Parathyroid adenoma (tissue), 2 donors: ENCODE results near the gene MGAM2.

Experiments
- H2AFZ ChIP-seq: fragments of 300-600 bp; sonication (generic); one replicate; pipeline ENCODE4 v1.7.0; 2017; ENCODE audit warnings: antibody characterized with exemption, mild to moderate bottlenecking
- H3K27ac ChIP-seq: fragments of 300-600 bp; sonication (generic); one replicate; pipeline ENCODE4 v1.7.0; 2017
- H3K27me3 ChIP-seq: fragments of 300-600 bp; sonication (generic); one replicate; pipeline ENCODE4 v1.7.0; 2017; ENCODE audit warnings: low read length; ENCODE audit not compliant: control insufficient read depth, insufficient read depth
- H3K36me3 ChIP-seq: fragments of 300-600 bp; sonication (generic); one replicate; pipeline ENCODE4 v1.7.0; 2017; ENCODE audit warnings: low read length; ENCODE audit not compliant: control insufficient read depth, insufficient read depth
- H3K4me1 ChIP-seq: fragments of 300-600 bp; sonication (generic); one replicate; pipeline ENCODE4 v1.7.0; 2017; ENCODE audit warnings: control low read depth
- H3K4me2 ChIP-seq: fragments of 300-600 bp; sonication (generic); one replicate; pipeline ENCODE4 v1.7.0; 2017; ENCODE audit warnings: low read length
- H3K4me3 ChIP-seq: fragments of 300-600 bp; sonication (generic); one replicate; pipeline ENCODE4 v1.7.0; 2017; ENCODE audit warnings: low read depth, low read length
- H3K79me2 ChIP-seq: fragments of 300-600 bp; sonication (generic); one replicate; pipeline ENCODE4 v1.7.0; 2017; ENCODE audit warnings: control low read depth
- H3K9ac ChIP-seq: fragments of 300-600 bp; sonication (generic); one replicate; pipeline ENCODE4 v1.7.0; 2017; ENCODE audit warnings: mild to moderate bottlenecking
- H3K9me3 ChIP-seq: fragments of 300-600 bp; sonication (generic); one replicate; pipeline ENCODE4 v1.7.0; 2017; ENCODE audit warnings: low read length; ENCODE audit not compliant: control insufficient read depth
- TF ChIP-seq, protein P1 (sequence below): fragments of 300-600 bp; sonication (generic); IDR thresholded peaks from one replicate; pipeline ENCODE4 v1.7.0; 2017; ENCODE audit warnings: antibody characterized with exemption, mild to moderate bottlenecking
- donor health status: primary hyperparathyroidism.

The MGAM2 gene

DNA sequence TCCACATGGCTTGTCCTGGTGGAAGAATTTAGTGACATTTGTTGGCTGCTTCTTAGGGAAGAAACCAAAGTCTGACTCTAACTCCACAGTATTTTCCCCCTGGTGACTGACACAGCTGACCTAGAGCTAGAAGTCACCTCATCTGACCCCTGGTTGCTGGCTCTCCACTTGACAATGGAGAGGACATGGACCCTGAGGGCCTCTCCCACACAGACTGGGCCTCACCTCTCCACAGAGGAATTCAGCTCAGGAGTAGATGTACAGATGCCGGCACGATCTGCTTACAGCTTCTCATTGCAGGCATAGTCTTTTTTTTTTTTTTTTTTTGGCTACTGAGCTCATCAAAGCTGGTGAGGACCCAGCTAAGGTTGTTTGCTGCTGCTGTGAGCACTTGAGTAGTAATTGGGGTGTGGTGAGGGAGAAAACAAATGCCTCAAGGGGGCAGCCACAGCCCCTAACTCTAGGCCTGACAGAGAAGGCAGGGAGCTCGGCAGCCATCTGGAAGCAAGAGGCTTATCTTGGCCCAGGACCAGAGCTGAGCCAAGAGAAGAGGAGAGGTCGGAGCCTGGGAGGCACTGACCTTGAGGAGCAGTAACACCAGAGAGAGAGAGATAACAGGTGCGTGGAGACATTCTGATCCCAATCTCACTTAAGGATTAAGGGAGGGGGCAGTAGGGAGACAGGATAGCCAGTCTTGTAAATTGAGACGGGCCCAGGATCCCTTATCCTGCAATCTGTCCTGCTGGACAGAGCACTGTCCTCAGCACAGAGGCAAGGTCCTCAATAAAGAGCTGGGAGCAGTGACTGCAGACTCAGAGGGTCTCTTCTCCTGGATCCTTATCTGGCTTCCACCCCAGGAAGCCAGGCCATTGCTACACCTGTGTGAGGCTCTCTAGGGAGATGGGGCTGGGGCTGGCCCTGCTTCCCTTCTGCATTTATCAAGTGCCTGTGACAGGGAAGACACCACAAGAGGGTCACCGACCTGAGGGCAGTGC, 136.9 kb downstream of the MGAM2 start:
- peak overlapping the region; percentile 68 for H2AFZ ChIP-seq

GRCh38 chr7:142249918-142250317, 138.4 kb downstream of the MGAM2 start:
- no peak overlapping the region for H3K9ac ChIP-seq
- no peaks in the 10 kb centered on the region for H3K27me3 ChIP-seq
- TF ChIP-seq, protein P1, sequence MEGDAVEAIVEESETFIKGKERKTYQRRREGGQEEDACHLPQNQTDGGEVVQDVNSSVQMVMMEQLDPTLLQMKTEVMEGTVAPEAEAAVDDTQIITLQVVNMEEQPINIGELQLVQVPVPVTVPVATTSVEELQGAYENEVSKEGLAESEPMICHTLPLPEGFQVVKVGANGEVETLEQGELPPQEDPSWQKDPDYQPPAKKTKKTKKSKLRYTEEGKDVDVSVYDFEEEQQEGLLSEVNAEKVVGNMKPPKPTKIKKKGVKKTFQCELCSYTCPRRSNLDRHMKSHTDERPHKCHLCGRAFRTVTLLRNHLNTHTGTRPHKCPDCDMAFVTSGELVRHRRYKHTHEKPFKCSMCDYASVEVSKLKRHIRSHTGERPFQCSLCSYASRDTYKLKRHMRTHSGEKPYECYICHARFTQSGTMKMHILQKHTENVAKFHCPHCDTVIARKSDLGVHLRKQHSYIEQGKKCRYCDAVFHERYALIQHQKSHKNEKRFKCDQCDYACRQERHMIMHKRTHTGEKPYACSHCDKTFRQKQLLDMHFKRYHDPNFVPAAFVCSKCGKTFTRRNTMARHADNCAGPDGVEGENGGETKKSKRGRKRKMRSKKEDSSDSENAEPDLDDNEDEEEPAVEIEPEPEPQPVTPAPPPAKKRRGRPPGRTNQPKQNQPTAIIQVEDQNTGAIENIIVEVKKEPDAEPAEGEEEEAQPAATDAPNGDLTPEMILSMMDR, result no peak
- no peak overlapping the region for H3K27ac ChIP-seq
- H3K4me1 ChIP-seq, result peaks cover 20% of the 10 kb centered on the region
- no peak overlapping the region for H3K4me2 ChIP-seq
- no peaks in the 10 kb centered on the region for H3K36me3 ChIP-seq
- no peaks in the 10 kb centered on the region for H3K9me3 ChIP-seq
- no peaks in the 10 kb centered on the region for H3K79me2 ChIP-seq
- no peak overlapping the region for H2AFZ ChIP-seq
- H3K4me3 ChIP-seq, result no peak overlapping the region

More for the DNA sequence above, 136.9 kb downstream of the MGAM2 start:
- no peaks in the 10 kb centered on the region for H3K9me3 ChIP-seq
- H3K27me3 ChIP-seq, result no peaks in the 10 kb centered on the region
- TF ChIP-seq, protein P1, result no peak
- peak overlapping the region; percentile 55 for H3K27ac ChIP-seq
- no peaks in the 10 kb centered on the region for H3K79me2 ChIP-seq
- no peak overlapping the region for H3K4me2 ChIP-seq
- H3K9ac ChIP-seq, result no peak overlapping the region
- no peaks in the 10 kb centered on the region for H3K36me3 ChIP-seq
- no peak overlapping the region for H3K4me3 ChIP-seq
- H3K4me1 ChIP-seq, result peaks cover 20% of the 10 kb centered on the region

DNA sequence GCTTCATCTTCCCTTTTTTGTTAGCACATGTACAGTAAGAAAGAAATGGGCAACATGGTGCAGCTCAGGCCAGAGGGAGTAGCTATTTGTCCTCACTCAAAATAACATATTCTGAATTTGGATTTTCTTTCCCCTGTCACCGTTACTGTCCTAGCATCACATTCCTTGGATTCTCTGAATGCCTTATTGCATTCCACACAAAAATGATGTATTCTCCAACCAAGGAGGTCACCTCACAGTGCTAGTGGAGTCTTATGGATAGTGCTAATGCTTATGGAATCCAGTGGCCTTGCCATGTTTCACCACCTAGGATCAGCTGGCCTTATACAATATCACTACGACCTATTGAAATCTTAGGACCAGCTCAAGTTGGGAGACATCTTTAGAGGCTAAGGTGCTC, 139.2 kb downstream of the MGAM2 start:
- Histone ChIP-seq H3K27ac (no peak overlapping the region), H3K27me3 (no peaks in the 10 kb centered on the region), H3K4me1 (peaks cover 20% of the 10 kb centered on the region), H3K36me3 (no peaks in the 10 kb centered on the region), H3K9me3 (no peaks in the 10 kb centered on the region), H3K9ac (no peak overlapping the region), H2AFZ (no peak overlapping the region), H3K4me3 (no peak overlapping the region), H3K4me2 (no peak overlapping the region), H3K79me2 (no peaks in the 10 kb centered on the region)
- TF ChIP-seq, protein P1, result no peak

DNA sequence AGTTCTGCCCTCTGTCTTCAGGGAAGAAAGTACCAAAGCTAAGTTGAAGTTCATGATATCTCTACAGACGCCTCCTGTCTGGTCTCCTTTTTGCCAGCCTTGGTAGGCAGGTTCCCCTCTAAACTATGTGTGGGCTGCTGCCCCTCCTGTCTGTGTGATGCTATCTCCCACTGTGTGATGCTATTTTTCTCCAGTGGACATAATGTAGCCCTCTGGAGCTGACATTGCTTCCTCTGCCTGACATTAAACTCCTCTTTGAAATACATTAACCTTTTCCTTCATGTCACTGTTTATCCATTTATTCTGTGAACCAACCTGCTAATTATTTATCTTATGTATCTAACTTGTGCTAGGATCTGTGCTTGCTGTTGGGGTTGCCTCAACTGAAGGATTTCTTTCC, 146.4 kb downstream of the MGAM2 start, which contains the start of gene PRSS58:
Gene PRSS58, minus strand, starts transcription at position 101 of the 400 bp plus-strand sequence. CDS start 351 bp downstream, outside the sequence.
- Histone ChIP-seq H2AFZ (no peak within 1 kb of the TSS), H3K9me3 (no peaks in the 10 kb centered on the region), H3K27ac (no peak within 1 kb of the TSS), H3K36me3 (no peaks in the 10 kb centered on the region), H3K4me1 (no peaks in the 10 kb centered on the region), H3K4me2 (no peak within 1 kb of the TSS), H3K9ac (no peak within 1 kb of the TSS), H3K27me3 (no peaks in the 10 kb centered on the region), H3K79me2 (no peaks in the 10 kb centered on the region), H3K4me3 (no peak within 1 kb of the TSS)
- TF ChIP-seq, protein P1, result no peak
